Limb (tissue), 2 donors: ENCODE results near the gene KIF26B.
"Not testable (repeated sequence)": the region's sequence is repeated elsewhere in the genome, so short reads cannot be mapped to it uniquely, and the experiment has no call there.

Experiments used
- DNase-seq, 2 donors: peaks; one replicate each; pipeline ENCODE4 v3.0.0-alpha.2; 2016; ENCODE audit errors: extremely low spot score in 2 of 2

The KIF26B gene

GRCh38 chr1:245721488-245721887 is 566.7 kb downstream of the KIF26B start:
- no peak for DNase-seq

- not testable (repeated sequence) for DNase-seq
These were observed 573.2 kb downstream of the KIF26B start for GRCh38 chr1:245728035-245728434.

GRCh38 chr1:245730801-245731200 is 576.0 kb downstream of the KIF26B start:
- no peak for DNase-seq

GRCh38 chr1:245740336-245740735 is 585.6 kb downstream of the KIF26B start:
- not testable (repeated sequence) for DNase-seq

- peak; percentile 7 to 64 for DNase-seq
These were observed 588.1 kb downstream of the KIF26B start for GRCh38 chr1:245742896-245743295.

- DNase-seq, result no peak
These were observed 593.5 kb downstream of the KIF26B start for GRCh38 chr1:245748240-245748639.

GRCh38 chr1:245748646-245749045 is 593.9 kb downstream of the KIF26B start:
- DNase-seq, result no peak

- DNase-seq, result no peak
These were observed 594.3 kb downstream of the KIF26B start for GRCh38 chr1:245749053-245749452.

GRCh38 chr1:245750261-245750660 is 595.5 kb downstream of the KIF26B start:
- no peak for DNase-seq

GRCh38 chr1:245751116-245751515 is 596.3 kb downstream of the KIF26B start:
- no peak for DNase-seq

GRCh38 chr1:245751726-245752470 is 597.1 kb downstream of the KIF26B start:
- DNase-seq, result no peak

- no peak for DNase-seq
These were observed 597.8 kb downstream of the KIF26B start for GRCh38 chr1:245752561-245752960.

GRCh38 chr1:245753807-245754206 is 599.0 kb downstream of the KIF26B start:
- no peak for DNase-seq

- no peak for DNase-seq
These were observed 599.7 kb downstream of the KIF26B start for GRCh38 chr1:245754463-245754961.
